Suprapubic skin (tissue), 4 donors: Measurements from ENCODE around the gene LPAR1. TPM values are rescaled to one million over a fixed set of nuclear protein-coding genes. Genes with fewer than 3 reads are reported as not detected.

ENCODE experiments used
- DNase-seq, 2 donors: peaks; one replicate each; pipeline ENCODE4 v3.0.0-alpha.2; 2019; ENCODE audit warnings: low spot score in 2 of 2
- H3K27ac ChIP-seq: fragments of 200-600 bp; sonication (generic); one replicate; pipeline ENCODE4 v1.5.1; 2019
- H3K27me3 ChIP-seq: fragments of 200-600 bp; sonication (generic); one replicate; pipeline ENCODE4 v1.5.1; 2019
- H3K36me3 ChIP-seq: fragments of 200-600 bp; sonication (generic); one replicate; pipeline ENCODE4 v1.5.1; 2019
- H3K4me1 ChIP-seq: fragments of 200-600 bp; sonication (generic); one replicate; pipeline ENCODE4 v1.5.1; 2019
- H3K4me3 ChIP-seq: fragments of 200-600 bp; sonication (generic); one replicate; pipeline ENCODE4 v1.5.1; 2019; ENCODE audit warnings: mild to moderate bottlenecking
- H3K9me3 ChIP-seq: fragments of 200-600 bp; sonication (generic); one replicate; pipeline ENCODE4 v1.5.1; 2019
- EP300 ChIP-seq: sonication (generic); formaldehyde crosslinking; IDR thresholded peaks from one replicate; pipeline ENCODE4 v1.6.1; 2017; ENCODE audit warnings: antibody characterized with exemption
- POLR2A ChIP-seq, 2 donors: fragments of 450-650 bp; IDR thresholded peaks; one replicate each; pipeline ENCODE4 v1.6.1; 2017; ENCODE audit warnings: antibody characterized with exemption in 2 of 2, mild to moderate bottlenecking in 2 of 2, moderate library complexity in 2 of 2
- POLR2AphosphoS5 ChIP-seq, 3 donors: sonication (generic); formaldehyde crosslinking; IDR thresholded peaks; one replicate each; pipeline ENCODE4 v1.6.1; 2017; ENCODE audit warnings: antibody characterized with exemption in 3 of 3
- WGBS: methylation state at CpG from one replicate; pipeline ENCODE4 v1.1.5; 2018; 5-methylcytosine and 5-hydroxymethylcytosine counted together
- total RNA-seq, 4 donors: library from RNA; depleted of rRNA; stranded (reverse); fragments of >200 nt; gene quantifications; one replicate each; pipeline ENCODE4 v1.1.0, GENCODE V29; 2016
- TF ChIP-seq, protein P1 (sequence below), 2 donors: fragments of 200-600 bp in 1 of 2; fragments of 450-650 bp in 1 of 2; sonication (generic) in 1 of 2; IDR thresholded peaks; one replicate each; pipeline ENCODE4 v1.5.1; 2016 to 2019; ENCODE audit warnings: antibody characterized with exemption in 2 of 2, mild to moderate bottlenecking in 1 of 2, moderate library complexity in 1 of 2

LPAR1 gene
- total RNA-seq, 4 donors from 2014 or later: 16.2 to 65.8 (median 23.5) TPM

DNA sequence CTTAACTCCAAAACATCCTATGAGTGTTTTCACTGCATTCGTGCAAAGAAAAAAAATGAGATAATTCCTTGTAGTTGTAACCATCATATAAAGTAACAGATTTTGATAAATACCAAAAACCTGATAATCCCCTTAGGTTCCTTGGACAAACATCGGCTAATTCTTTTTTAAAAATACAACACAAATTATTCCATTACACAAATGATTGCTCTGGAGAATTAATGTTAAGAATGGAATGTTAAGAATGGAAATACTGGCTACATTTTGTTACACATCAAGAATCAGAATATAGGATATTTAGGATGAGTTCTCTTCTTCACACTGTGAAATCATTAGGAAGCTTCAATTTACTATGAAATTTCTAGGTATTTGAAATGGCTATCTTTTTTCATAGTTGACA lies 139.4 kb downstream of the LPAR1 start:
- no peak overlapping the region for H3K27ac ChIP-seq
- no peak overlapping the region for H3K4me3 ChIP-seq
- 78% methylated on average over 2 of the region's 2 CpGs for WGBS
- DNase-seq: no peak
- peaks cover 3% of the 10 kb centered on the region for H3K4me1 ChIP-seq
- no peaks in the 10 kb centered on the region for H3K9me3 ChIP-seq
- no peaks in the 10 kb centered on the region for H3K36me3 ChIP-seq
- H3K27me3 ChIP-seq: no peaks in the 10 kb centered on the region
- TF ChIP-seq POLR2A (IDR thresholded peaks at IDR 0.05): no peak
- TF ChIP-seq EP300: no peak
- no peak for TF ChIP-seq POLR2AphosphoS5 (IDR thresholded peaks at IDR 0.05)
- TF ChIP-seq, protein P1, sequence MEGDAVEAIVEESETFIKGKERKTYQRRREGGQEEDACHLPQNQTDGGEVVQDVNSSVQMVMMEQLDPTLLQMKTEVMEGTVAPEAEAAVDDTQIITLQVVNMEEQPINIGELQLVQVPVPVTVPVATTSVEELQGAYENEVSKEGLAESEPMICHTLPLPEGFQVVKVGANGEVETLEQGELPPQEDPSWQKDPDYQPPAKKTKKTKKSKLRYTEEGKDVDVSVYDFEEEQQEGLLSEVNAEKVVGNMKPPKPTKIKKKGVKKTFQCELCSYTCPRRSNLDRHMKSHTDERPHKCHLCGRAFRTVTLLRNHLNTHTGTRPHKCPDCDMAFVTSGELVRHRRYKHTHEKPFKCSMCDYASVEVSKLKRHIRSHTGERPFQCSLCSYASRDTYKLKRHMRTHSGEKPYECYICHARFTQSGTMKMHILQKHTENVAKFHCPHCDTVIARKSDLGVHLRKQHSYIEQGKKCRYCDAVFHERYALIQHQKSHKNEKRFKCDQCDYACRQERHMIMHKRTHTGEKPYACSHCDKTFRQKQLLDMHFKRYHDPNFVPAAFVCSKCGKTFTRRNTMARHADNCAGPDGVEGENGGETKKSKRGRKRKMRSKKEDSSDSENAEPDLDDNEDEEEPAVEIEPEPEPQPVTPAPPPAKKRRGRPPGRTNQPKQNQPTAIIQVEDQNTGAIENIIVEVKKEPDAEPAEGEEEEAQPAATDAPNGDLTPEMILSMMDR (IDR thresholded peaks at IDR 0.05): no peak

DNA sequence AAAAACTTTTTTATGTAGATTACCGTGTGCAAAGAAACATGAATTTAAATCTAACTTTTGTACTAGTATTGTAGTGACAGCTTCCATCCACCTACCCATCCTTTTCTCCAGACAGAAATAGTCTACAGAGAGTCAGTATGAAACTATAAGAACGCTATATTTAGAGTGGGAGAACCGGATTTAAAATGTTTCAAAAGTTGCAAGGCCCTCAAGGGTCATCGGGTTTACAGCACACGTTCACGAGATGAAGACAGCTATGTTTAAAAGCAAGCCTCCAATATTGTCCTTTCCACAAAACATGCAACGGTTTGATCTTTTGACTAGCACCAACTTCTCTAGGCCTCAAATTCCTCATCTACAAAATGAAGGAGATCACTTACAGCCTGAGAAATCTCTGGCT lies 139.9 kb downstream of the LPAR1 start:
- no peaks in the 10 kb centered on the region for H3K36me3 ChIP-seq
- no peak for DNase-seq
- H3K27me3 ChIP-seq: no peaks in the 10 kb centered on the region
- H3K4me3 ChIP-seq: no peak overlapping the region
- 36% methylated on average over 7 of the region's 7 CpGs for WGBS
- TF ChIP-seq POLR2AphosphoS5 (IDR thresholded peaks at IDR 0.05) (no peak), POLR2A (IDR thresholded peaks at IDR 0.05) (no peak), EP300 (no peak)
- TF ChIP-seq, protein P1 (IDR thresholded peaks at IDR 0.05): no peak
- no peak overlapping the region for H3K27ac ChIP-seq
- no peaks in the 10 kb centered on the region for H3K9me3 ChIP-seq
- peaks cover 3% of the 10 kb centered on the region for H3K4me1 ChIP-seq

DNA sequence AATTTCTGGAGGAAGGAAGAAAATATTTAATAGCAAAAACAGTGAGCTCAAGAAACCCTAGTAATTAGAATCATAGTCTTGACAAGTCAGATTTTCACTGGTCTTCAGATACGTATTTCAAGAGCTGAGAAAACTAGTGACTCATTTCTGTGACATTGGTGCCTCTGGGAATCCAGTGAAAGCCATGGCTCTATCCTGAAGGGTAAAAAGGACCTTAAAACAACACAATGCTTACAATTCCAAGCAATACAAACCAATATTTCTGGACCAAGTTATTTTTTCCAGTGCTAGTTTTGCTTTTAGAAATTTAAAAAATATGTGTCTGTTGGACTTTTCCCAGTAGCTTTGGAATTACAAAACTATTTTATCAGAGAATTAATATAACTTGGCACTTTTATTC lies 140.3 kb downstream of the LPAR1 start:
- 61% methylated on average over 1 of the region's 1 CpG for WGBS
- no peak for DNase-seq
- no peaks in the 10 kb centered on the region for H3K36me3 ChIP-seq
- TF ChIP-seq EP300 (no peak), POLR2AphosphoS5 (IDR thresholded peaks at IDR 0.05) (no peak), POLR2A (IDR thresholded peaks at IDR 0.05) (no peak)
- TF ChIP-seq, protein P1 (IDR thresholded peaks at IDR 0.05): no peak
- H3K27ac ChIP-seq: peak overlapping the region; percentile 15
- peaks cover 3% of the 10 kb centered on the region for H3K4me1 ChIP-seq
- H3K27me3 ChIP-seq: no peaks in the 10 kb centered on the region
- H3K9me3 ChIP-seq: no peaks in the 10 kb centered on the region
- no peak overlapping the region for H3K4me3 ChIP-seq

- Histone ChIP-seq H3K4me3 (no peak overlapping the region), H3K9me3 (no peaks in the 10 kb centered on the region), H3K36me3 (no peaks in the 10 kb centered on the region), H3K27me3 (no peaks in the 10 kb centered on the region), H3K4me1 (peaks cover 3% of the 10 kb centered on the region), H3K27ac (peak overlapping the region; percentile 54)
- no peak for DNase-seq
- 61% methylated on average over 7 of the region's 7 CpGs for WGBS
- TF ChIP-seq, protein P1 (IDR thresholded peaks at IDR 0.05): no peak
- TF ChIP-seq EP300 (no peak), POLR2AphosphoS5 (IDR thresholded peaks at IDR 0.05) (no peak), POLR2A (IDR thresholded peaks at IDR 0.05) (no peak)
These were observed 142.9 kb downstream of the LPAR1 start for GRCh38 chr9:110895147-110895905.

DNA sequence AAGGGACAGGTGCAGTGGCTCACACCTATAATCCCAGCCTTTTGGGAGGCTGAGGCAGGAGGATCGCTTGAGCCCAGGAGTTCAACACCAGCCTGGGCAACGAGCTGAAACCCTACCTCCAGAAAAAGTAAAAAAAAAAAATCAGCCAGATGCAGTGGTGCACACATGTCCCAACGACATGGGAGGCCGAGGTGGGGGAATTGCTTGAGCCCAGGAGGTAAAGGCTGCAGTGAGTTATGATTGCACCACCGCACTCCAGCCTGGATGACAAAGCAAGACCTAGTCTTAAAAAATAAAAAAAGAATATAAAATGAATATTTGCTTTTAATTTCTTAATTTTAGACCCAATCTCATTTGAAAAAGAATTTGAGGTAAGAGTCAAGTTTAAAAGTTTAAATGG lies 143.5 kb downstream of the LPAR1 start:
- H3K4me1 ChIP-seq: no peaks in the 10 kb centered on the region
- 87% methylated on average over 5 of the region's 5 CpGs for WGBS

More for the DNA sequence above, 143.5 kb downstream of the LPAR1 start:
- TF ChIP-seq, protein P1 (IDR thresholded peaks at IDR 0.05): no peak
- TF ChIP-seq EP300 (no peak), POLR2AphosphoS5 (IDR thresholded peaks at IDR 0.05) (no peak), POLR2A (IDR thresholded peaks at IDR 0.05) (no peak)
- no peaks in the 10 kb centered on the region for H3K36me3 ChIP-seq
- no peaks in the 10 kb centered on the region for H3K27me3 ChIP-seq
- no peaks in the 10 kb centered on the region for H3K9me3 ChIP-seq
- peak overlapping the region; percentile 54 for H3K27ac ChIP-seq
- no peak for DNase-seq
- no peak overlapping the region for H3K4me3 ChIP-seq
